Non-pigmented ciliary epithelial cell (primary cell): ENCODE data around the gene SHISA2.
"Not testable (repeated sequence)": the region's sequence is repeated elsewhere in the genome, so short reads cannot be mapped to it uniquely, and the experiment has no call there.

Experiments used
- DNase-seq: peaks from one replicate; pipeline ENCODE4 v3.0.0-alpha.2; 2010; ENCODE audit warnings: low read depth

Gene SHISA2

DNA sequence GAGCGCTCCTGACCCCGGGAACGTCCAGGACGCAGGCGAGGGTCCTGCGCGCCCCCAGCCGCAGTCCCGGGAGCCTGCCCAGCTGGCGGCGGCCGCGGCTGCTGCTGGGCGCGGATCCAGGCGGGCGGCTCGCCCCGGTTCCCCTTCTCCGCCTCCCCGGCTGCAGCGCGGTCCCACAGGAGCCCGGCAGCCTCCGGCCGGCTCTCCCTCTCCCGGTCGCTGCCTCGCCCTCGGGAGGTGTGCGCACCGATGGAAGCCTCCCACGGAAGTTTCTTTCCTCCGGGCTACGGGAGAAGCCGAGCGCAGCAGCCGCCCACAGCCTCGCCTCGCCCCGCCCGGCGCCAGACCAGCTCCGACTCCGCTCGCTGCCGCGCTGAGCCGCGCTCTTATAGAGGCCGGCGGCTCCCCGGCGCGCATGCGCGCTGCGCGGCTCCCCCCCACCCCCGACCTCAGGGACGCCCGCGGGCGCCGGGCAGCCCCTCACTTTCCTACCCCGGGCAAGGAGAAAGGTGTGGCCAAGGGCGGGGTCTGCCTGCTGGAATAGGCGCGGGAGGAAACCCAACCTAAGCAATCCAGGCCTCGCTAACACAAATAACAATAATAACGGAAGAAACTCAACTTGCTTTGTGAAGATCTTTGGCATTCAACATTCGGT is at the start of gene SHISA2:
SHISA2 (minus strand) TSS at position 360 of the 655 bp plus-strand sequence. CDS start 1,041 bp downstream, outside the sequence.
- no peak for DNase-seq

DNA sequence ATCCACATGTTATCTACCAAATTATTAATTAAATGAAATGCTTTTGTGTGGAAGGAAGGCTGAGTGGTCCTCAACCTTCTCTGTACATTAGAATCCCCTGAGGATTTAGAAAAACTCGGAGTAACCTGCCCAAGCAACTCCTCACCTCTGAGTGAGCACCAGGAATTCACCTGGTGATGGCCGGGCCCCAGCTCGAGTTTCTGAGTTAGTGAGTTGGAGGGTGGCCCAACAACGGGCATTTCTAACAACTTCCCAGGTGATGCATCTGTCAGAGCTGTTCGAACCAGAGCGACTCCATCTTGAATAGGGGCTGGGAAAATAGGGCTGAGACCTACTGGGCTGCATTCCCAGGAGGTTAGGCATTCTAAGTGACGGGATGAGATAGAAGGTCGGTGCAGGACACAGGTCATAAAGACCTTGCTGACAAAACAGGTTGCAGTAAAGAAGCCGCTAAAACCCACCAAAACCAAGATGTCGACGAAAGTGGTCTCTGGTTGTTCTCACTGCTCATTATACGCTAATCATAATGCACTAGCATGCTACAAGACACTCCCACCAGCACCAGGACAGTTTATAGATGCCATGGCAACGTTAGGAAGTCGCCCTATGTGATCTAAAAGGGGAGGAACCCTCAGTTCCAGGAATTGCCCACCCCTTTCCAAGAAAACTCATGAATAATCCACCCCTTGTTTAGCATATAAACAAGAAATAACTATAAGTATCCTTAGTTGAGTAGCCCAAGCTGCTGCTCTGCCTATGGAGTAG is 44.2 kb upstream of the SHISA2 start:
- DNase-seq = no peak

DNA sequence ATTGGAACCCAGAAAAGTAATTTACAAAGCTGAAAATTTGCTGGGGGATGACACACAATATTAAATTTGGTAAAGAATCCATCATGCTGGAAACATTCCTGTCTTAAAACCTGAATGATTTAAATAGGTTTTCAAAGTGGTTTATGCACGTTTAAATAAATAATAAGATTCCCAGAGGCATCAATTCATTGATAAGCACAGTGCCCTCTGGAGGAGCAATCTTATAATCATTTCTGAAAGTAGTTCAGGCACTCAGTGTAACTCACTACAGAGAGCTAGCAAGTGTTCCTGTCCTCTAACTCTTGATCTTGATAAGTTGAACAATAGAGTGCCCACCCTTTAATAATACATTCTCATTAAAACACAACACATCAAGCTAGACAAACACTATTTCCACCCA is 43.5 kb upstream of the SHISA2 start:
- DNase-seq = no peak

DNA sequence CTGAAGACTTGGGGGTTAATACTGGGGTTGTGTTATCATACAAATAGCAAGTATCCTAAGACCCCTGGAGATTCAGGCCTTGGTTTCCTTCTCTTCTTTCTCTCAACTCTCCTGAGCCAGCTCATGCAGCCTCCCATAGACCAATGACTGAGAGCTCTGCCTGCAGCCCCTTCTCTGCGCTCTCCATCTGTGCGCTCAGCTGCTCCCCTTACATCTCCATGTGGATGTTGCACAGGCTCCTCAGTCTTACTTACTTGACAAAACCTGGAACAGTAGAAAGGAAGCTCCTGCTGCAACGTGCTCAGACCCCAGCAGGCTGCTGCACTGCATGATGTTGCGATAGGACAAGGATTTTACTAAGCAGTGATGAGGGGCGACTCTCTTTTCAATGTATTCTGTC is 25.0 kb upstream of the SHISA2 start:
- not testable (repeated sequence) for DNase-seq

DNA sequence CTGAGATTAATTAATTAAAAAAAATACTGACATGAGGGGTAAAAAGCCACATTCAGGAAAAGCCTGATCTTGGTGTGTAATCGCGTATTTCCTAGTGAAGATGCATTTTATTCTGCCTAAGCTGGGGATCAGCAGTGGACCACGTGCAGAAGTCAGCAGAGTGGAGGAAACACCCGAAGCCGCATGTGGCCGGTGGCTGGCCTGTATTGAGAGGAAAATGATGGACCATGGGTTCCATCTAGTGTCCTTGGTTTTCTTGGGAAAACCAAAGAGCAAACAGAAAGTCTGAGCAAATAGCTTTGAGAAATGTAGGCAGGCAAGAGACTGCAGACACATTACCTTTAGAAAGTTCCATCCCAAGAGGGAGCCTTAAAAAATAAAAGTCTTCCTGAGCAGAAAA is 23.7 kb upstream of the SHISA2 start:
- DNase-seq = no peak

DNA sequence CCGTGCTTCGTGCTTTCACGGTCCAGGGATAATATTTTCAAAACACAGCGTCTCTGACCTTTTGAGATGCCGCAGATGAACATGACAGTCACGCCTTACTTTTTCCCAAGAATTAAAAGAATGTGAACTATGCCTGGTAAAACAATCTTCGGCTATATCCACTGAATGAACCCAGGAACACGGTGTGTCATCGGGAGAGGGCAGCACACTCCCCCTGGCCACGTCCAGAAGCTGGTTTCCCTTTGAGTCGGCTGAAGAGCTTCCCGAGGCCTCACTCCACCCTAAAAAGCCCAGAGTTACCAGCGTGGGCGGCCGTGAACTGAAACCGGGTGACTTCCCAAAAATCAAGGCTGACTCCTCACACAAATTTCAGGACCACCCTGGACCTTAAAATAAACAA is 22.9 kb upstream of the SHISA2 start:
- peak; percentile 24 for DNase-seq

DNA sequence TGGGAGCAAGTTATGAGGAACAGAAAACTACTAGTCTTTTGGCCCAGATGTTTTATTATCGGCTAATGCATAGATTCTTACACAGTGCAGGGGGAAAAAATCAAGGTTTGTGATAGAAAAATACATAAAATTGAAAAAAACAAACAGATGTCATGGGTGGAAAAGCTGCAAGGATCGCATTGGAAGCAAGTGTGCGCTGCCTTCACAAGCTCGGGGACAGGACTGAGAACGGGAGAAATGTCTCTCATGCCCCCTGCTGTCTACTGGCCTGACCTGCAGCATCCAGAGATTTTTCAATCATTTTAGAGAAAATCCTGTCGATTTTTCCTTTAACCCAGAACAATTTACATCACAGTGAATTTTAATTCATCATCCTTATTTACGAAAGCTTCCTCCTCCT is 20.5 kb upstream of the SHISA2 start:
- DNase-seq = not testable (repeated sequence)

DNA sequence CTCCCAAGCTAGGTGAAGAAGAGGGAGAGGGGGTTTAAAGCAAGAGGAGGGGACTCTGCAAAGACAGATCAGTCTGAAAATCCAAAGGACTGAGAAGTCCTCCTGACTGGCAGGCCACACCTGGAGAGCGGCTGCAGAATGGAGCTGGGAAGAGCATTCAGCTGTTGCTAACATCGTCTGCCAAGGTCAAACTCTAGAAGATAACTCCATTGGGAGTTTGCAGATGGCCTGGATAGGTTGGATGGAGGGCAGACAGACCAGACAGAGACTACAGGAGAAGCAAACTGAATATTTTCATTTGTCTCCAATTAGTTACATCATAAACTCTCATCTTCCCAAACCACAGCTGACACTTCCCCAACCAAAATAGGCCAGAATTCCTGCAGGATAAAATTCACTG is 19.9 kb upstream of the SHISA2 start:
- DNase-seq = no peak

DNA sequence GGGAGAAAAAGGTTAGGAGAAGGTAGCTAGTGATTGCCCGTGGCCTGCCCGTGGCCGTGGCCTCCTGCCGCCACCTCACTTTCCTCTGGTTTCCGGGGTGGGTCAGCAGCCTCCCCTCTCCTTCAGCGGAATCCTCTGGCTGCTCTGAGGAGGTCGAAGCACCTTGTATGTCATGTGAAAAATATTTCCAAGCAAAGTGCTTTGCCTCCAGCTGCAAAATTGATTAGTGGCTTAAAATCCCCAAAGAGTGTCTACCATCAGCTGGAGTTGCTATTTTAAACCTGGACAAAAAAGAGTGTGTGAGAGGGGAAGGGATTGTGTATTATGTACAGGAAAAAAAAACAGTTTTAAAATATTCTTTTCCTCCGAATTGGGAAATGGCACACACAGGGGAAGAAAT is 17.8 kb upstream of the SHISA2 start:
- not testable (repeated sequence) for DNase-seq

DNA sequence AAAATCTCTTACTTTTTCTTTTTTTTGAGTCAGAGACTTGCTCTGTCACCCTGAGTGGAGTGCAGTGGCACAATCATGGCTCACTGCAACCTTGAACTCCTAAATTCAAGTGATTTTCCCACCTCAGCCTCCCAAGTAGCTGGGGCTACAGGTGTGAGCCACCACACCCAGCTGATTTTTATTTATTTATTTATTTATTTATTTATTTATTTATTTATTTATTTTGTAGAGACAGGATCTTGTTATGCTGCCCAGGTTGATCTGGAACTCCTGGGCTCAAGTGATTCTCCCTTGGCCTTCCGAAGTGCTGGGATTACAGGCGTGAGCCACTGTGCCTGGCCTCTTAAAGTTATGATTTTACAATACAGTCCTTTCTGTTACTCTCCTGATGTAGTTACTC is 16.6 kb upstream of the SHISA2 start:
- DNase-seq = not testable (repeated sequence)

DNA sequence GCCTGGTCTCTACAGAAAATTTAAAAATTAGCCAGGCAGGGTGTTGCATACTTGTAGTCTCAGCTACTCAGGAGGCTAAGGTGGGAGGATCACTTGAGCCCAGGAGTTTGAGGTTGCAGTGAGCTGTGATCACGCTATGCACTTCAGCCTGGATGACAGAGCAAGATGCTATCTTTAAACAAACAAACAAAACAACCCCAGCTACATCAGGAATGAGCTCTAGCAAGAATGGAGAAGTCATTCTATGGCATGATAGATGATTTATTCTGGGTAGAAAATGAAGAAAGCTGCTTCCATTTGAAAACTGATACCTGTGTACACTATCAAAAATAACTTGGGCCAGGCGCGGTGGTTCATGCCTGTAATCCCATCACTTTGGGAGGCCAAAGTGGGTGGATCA is 15.8 kb upstream of the SHISA2 start:
- DNase-seq = no peak

DNA sequence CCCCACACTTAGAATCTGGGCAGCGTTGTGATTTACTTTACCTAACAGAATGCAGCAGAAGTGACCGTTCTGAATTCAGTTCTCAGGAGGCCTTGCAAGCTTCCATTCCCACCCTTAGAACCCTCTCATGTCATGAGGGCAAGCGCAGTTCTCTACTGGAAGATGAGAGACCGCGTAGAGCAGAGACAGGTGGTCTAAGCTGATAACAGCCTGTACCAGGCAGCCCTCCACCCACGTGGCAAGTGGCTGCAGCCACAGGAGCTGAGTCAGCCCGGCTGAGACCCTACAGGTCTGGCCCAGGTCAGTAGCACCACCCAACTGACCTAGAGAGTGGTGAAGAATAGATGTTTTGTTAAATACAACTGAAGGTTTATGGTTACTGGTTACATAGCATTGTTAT is 14.7 kb upstream of the SHISA2 start:
- not testable (repeated sequence) for DNase-seq

DNA sequence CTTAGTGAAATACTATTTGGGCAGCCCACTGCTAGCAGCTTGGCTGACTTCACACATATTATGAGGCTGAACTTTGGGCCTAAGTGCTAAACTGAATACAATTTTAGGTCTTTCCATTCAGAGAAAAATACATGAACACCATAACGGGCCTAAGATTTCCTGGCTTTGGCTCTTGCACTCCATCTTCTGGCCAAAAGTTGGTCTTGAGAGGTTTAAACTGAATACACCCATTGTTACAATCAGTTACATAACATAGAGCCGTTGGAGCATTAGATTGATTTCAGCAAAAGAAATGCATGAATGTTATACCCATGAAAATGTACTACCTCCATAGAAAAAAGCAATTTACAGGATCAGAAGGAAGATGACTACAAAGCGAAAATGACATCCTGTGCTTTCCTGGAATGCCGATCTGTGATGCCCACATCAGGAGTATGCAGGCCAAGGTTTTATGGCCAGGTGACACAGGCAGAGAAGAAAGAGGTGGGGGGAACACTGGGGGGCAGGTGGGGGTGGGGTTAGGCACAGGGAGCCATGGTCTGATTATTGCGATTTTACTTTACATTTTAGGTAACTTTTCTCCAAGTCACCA is 11.1 kb upstream of the SHISA2 start:
- DNase-seq = no peak

DNA sequence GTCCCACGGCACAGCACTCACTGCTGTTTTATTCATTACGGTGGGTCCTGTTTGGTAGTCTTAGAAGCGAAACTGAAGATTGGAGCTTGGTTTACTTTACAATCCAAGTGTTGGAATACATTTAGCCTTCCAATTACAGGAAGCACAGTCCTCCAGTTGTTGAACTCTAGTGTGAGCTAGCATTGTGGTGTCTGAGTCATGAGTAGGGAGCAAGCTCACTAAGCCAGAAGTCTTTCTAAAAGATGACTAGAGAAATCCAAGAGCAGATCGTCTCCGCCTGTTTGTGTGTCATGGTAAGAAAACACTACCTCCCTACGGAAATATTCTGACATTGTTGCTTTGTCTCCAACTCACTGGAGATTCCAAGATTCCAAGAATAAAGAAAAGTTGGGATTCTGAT is 10.1 kb upstream of the SHISA2 start:
- DNase-seq = peak; percentile 78

DNA sequence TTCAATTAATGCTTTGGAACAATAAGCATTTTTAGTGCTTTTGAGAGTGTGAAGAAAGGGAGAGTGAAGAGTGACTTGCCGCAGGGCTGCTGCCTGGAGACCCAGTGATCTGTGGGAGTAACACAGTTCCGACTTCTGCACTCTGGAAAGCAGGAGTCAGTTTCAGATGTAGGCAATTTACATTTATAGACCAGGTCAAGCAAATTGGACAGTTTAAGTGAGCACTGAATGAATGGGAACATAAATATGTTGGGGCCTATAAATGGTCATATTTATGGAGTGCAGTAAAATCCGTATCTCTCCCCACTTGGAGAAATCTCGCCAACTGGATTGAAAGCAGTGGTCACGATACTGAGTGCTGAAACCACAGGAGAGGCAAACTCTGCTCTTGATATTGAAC is 9.4 kb upstream of the SHISA2 start:
- no peak for DNase-seq

DNA sequence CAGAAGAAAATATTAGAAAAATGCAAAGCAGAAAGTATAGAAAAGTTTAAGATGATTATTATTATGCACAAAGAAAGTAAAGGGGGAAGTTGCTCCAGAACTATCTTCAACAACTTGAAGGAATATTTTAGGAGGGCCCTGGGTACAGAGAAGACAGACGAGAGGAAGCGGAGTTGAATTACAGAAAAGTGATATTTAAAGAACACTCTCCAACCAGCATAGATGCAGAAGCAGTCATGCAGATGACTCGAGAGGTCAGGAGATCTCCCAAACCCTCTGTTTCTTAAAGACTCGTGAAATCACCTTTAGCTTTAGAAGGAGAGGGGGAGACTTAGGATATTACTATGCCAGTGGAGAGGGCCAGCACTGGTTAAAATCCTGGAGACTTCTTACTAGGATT is 8.5 kb upstream of the SHISA2 start:
- DNase-seq = no peak

DNA sequence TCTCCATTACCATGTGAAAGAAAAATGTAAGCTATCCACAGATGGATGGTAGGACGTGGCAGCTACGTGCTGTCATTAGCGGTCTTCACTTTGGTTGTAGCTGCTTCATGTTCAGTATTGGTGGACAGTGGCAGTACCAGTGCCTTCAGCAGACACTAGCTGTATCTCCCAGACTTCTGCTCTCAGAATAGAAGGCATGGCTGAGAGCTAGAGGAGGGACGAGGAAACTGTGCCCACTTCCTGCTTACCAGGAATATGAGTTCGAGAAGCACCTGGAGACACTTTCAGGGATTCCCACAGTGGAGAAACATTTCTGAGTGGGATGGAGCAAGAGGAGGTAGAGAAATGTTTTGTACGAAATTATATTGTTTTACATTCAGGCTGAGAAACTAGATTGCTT is 6.9 kb upstream of the SHISA2 start:
- no peak for DNase-seq

DNA sequence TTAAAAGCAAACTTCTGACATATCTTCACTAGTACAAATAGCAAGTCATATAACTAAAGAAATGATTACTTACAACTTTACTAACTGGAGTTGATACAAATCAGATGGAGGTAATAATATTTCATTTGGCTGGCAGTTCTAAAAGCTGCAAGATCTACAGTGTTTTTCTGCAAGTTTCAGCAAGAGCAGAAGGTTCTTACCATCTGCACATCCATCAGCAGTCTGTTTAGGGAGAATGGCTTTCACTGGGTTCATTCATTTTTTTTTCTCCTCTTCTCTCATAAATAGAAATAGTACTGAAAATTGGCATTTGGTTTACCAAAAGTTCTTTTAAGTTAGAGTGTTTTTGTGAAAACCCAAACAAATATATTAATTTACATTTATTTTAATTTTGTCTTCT is 3.1 kb upstream of the SHISA2 start:
- no peak for DNase-seq

DNA sequence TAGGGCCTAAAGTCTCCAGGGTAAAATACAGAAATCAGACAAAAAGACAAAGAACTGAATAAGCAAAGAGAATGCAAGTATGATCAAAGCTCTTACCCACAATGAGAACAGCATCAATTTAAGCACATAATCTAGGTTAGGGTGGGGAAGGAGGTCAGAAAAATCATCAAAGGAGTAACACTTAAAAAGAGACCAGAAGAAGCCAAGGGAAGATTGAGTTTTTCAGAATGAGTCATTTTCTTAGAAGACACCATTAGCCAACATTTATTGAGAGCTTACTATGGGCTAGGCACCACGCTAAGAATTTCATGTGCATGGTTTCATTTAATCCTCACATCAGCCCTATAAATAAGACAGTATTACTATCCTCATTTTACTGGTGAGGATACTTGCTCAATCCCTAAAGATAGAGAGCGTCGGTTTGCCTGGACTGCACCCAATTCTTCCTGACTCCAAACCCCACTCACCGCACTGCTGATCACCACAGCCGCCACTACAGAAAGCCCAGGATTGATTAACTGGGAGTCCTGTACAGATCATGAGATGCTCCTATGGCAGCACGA is 1.7 kb upstream of the SHISA2 start:
- no peak for DNase-seq

DNA sequence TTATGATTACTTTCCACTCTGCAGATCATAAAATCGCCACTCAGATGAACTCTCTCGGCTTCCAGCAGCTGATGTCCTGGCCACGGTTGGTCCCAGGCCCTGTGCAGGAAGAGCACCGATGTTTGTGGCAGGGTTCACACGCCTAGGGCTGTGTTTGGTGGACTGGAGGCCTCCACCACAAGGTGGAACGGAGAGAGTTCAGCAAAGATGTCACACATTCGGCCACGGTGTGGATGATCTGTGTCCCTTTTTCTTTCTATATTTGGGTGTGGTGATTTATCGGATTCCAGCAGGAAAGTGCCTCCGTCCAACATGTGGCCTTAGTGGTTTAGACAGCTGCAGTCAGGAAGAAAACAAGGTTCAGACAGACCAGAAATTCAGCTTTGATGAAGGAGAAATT is 521 bp upstream of the SHISA2 start:
- DNase-seq = no peak

DNA sequence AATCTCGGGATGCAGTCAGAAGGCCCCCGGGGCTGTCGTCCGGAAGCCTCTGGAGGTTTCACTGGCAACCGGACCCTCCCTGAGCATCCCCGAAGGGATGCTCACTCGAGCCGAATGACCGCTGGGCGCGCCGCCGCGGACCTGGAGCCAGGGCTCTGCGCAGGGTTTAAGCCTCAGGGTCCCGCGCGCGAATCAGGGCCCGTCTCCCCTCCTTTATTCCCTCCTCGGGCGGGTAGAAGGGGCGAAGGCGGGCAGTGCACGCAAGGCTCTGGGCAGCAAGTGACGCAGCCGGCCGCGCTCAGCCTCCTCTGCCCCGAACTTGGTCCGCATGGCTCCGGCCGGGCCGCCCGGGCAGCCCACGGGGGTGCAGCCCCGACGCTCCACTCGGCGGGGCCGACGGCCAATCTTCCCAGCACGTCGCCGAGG is 572 bp downstream of the SHISA2 start:
- no peak for DNase-seq

DNA sequence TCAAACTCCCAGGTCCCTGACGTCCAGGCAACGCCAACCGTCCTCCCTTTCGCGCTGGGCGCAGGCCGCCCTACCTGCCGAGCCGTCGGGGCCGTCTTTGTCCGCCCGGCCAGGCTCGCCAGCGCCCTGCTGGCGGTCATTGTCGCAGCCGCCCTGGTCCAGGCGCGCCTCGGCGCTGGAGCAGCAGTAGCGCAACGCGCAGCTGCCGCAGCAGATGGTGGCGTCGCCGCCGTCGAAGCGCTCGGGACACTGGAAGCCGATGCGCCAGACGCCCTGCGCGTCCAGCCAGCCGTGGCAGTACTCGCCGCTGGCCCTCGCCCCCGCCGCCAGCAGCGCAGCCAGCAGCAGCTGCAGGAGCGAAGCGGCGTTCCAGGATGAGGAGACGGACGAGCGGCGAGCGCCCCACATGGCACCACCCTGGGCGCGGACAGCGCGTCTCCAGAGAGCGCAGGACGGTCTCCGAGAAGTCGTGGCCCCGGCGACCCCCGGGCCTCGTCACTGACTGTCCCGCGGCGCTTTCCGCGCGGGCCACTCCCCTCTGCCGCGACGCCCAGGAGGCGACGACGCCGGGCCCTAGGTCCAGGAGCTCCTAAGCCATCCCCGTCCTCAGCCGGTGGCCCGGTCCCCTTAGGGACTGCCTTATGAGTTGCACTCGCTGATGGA is 1.1 kb downstream of the SHISA2 start:
- no peak for DNase-seq

DNA sequence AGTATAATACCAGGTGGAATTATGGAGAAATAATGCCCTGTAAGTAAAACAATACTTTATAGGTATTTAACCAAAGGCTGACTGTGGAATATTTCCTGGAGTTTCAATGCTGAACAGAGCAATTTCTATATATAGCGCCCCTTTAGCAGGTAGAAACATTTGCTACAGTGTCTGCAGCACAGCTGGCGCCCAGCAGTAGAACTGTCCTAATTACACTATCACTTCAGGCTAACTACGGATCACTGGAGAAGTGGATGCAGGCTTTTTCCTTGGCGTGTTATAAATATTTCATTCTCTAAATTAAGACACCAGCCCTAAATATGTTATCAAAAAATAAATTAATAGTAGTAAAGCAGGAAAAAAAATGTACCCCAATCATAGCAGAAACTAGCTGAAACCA is 3.1 kb downstream of the SHISA2 start:
- no peak for DNase-seq
